GM18505 (cell line): Measurements from ENCODE around the gene RAPGEF2.
A peak's percentile ranks its signal among the peaks of the same experiment; 100 is the strongest.
"Not testable (repeated sequence)": the region's sequence is repeated elsewhere in the genome, so short reads cannot be mapped to it uniquely, and the experiment has no call there.

ENCODE experiments used
- ATAC-seq: cut with Tn5 transposase; IDR thresholded peaks from one replicate; pipeline ENCODE4 v1.9.1; 2021; ENCODE audit not compliant: unreplicated experiment
- POLR2A ChIP-seq: IDR thresholded peaks from 4 replicates; pipeline ENCODE4 v1.6.1; 2011; ENCODE audit warnings: borderline replicate concordance; ENCODE audit not compliant: insufficient read depth, insufficient read length; ENCODE audit errors: extremely low read depth

The RAPGEF2 gene, protein sequence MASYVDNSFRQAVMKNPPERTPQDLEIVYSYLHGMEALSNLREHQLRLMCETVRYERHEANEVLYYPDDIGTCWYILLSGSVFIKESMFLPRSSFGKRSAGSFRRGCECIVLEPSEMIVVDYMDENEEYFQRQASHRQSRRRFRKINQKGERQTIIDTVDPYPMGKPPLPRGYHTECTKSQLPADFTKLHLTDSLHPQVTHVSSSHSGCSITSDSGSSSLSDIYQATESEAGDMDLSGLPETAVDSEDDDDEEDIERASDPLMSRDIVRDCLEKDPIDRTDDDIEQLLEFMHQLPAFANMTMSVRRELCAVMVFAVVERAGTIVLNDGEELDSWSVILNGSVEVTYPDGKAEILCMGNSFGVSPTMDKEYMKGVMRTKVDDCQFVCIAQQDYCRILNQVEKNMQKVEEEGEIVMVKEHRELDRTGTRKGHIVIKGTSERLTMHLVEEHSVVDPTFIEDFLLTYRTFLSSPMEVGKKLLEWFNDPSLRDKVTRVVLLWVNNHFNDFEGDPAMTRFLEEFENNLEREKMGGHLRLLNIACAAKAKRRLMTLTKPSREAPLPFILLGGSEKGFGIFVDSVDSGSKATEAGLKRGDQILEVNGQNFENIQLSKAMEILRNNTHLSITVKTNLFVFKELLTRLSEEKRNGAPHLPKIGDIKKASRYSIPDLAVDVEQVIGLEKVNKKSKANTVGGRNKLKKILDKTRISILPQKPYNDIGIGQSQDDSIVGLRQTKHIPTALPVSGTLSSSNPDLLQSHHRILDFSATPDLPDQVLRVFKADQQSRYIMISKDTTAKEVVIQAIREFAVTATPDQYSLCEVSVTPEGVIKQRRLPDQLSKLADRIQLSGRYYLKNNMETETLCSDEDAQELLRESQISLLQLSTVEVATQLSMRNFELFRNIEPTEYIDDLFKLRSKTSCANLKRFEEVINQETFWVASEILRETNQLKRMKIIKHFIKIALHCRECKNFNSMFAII (N-terminal part only)

DNA sequence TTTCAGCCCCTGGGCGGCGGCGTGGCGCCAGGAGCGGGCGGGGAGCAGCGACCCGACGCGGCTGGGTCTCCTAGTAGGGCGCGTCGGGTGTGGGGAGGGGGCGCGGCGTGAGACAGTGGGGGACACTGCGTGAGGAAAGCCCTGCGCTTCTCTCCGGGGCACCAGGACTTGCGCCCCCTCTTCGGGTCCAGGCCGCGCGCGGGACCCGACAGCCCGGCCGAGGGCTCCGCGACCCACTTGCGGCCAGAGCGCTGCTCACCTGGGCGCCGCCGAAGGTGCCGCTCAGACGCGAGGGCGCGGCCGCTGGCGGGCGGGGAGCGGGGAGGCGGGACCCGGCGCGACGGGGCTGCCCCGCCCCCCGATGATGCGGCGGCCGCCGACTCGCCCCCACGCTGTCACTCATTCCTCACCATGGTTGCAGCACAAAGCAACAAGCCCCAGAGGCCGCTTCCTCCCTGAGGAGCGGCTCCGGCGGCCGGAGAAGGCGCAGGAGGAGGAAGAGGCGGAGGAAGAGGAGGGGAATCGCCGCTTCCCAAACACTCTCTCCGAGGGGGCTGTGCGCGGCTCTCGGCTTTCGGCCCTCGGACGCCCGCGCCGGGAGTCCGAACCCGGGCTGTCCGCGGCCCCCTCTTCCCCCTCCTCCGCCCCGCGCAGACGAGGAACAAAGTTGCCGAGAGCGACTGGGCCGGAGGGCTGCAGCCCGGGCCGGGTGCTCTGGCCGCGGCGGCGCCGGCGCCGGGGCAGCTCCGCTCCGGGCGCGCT lies at the start of gene RAPGEF2:
Gene RAPGEF2 (plus strand): TSS at position 458 of the 762 bp plus-strand sequence. CDS start 1,084 bp downstream, outside the sequence.
- peak; percentile 58 for TF ChIP-seq POLR2A
- peak; percentile 81 for ATAC-seq

- ATAC-seq: no peak
- TF ChIP-seq POLR2A: no peak
These were observed 47.0 kb upstream of the RAPGEF2 start for GRCh38 chr4:159055833-159056232.

DNA sequence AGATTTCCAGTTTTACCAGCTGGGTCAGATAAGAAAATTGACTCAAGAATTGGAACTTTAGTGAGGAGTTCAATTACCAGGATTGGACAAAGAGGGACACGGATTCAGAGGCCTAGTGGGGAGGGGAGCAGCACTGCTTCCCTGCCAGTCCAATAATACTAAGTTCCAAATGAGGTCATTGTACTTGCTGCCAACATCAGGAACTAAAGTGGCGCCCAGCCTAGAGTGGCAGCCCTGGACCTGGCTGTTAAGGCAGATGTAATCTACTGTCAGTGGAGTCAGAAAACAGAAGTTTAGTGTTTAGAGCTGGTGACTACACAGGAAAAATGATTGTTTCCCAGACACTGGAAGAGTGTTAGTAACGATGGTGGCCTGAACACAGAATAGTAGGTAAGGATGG lies 42.7 kb upstream of the RAPGEF2 start:
- no peak for TF ChIP-seq POLR2A
- ATAC-seq: no peak

DNA sequence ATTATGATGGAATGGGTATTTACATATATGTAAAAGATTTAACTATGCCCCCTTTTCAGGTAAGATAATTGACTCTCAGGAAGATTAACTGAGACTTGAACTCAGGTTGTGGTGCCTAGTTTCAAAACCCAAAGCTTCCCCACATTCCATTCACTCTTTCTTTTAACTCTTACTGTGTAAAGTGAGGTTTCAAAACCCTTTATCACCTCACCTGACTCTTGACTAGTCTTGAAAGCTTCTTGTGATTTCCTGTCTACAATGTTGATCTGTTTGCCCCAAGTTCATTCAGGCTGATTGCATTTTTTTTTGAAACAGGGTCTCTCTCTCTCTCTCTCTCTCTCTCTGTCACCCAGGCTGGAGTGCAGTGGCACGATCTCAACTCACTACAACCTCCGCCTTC lies 40.5 kb upstream of the RAPGEF2 start:
- ATAC-seq: no peak
- TF ChIP-seq POLR2A: no peak

GRCh38 chr4:159065513-159066240 lies 37.2 kb upstream of the RAPGEF2 start:
- no peak for ATAC-seq
- no peak for TF ChIP-seq POLR2A

- not testable (repeated sequence) for ATAC-seq
These were observed 34.7 kb upstream of the RAPGEF2 start for GRCh38 chr4:159068139-159068538.

GRCh38 chr4:159069922-159070321 lies 33.0 kb upstream of the RAPGEF2 start:
- ATAC-seq: no peak
- TF ChIP-seq POLR2A: no peak

DNA sequence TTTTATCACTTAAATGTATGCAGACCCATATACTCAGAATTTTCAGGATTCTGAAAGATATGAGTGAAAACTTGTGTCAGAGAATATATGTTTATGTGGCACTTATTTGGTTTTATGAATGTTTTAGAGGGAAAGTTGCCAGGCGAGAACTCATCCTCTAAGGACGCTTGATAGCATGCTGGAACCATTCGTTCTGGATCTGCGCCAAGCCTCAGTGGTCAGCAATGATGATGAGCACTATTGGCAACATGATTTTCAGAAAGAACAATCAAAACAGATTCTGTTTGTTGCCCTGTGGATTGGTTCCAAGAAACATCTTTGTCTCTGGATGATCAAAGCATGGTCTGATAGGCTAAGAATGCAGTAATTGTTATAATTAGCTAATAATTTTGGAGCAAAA lies 32.1 kb upstream of the RAPGEF2 start:
- no peak for ATAC-seq
- TF ChIP-seq POLR2A: no peak

- no peak for ATAC-seq
- TF ChIP-seq POLR2A: no peak
These were observed 31.5 kb upstream of the RAPGEF2 start for GRCh38 chr4:159071178-159071968.

DNA sequence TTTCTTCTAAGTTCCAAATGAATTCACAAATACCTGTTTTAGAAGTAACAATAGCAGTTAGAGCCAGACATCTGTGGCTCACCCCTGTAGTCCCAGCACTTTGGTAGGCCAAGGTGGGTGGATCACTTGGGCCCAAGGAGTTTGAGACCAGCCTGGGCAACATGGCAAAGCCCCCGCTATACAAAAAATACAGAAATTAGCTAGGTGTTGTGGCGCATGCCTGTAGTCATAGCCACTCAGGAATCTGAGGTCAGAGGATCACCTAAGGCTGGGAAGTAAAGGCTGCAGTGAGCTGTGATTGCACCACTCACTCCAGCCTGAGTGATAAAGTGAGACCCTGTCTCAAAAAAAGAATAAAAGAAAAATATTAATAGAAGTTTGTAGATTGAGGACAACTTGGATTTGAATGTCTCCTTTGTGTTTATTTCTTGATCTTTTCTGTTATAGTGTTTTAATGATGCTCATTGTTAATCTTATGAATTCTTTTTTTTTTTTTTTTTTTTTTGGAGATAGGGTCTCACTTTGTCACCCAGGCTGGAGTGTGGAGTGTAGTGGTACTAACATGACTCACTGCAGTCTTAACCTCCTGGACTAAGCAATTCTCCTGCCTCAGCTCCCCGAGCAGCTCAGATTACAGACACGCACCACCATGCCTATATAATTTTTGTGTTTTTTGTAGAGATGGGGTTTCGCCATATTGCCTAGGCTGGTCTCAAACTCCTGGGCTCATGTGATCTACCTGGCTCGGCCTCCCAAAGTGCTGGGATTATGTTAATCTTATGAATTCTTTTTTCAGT lies 30.7 kb upstream of the RAPGEF2 start:
- no peak for TF ChIP-seq POLR2A
- ATAC-seq: no peak

- no peak for ATAC-seq
- no peak for TF ChIP-seq POLR2A
These were observed 27.3 kb upstream of the RAPGEF2 start for GRCh38 chr4:159075531-159075932.

GRCh38 chr4:159077018-159077417 lies 25.9 kb upstream of the RAPGEF2 start:
- not testable (repeated sequence) for ATAC-seq
